Measurements from ENCODE around the gene P2RY6. TPM values are rescaled to one million over a fixed set of nuclear protein-coding genes. Genes with fewer than 3 reads are reported as not detected.
"Not testable (repeated sequence)": the region's sequence is repeated elsewhere in the genome, so short reads cannot be mapped to it uniquely, and the experiment has no call there.

Gene P2RY6
- total and polyA plus RNA-seq, 8 donors: 0.24 to 4.1 (median 0.98) TPM; not detected in 1

- TF ChIP-seq CTCF (IDR thresholded peaks at IDR 0.05): no peak
- ATAC-seq (no peak), DNase-seq (peak in 1 of 6 donors; percentile 29), FAIRE-seq (no peak)
- intact Hi-C loops (cut with DNase I): no loop called here
- H3K4me1 ChIP-seq: peaks cover 0 to 3% (median 0%) of the 10 kb centered on the region in 3 donors
- H3K36me3 ChIP-seq: no peaks in the 10 kb centered on the region
- peaks cover 0 to 14% (median 2%) of the 10 kb centered on the region in 4 donors for H3K27me3 ChIP-seq
- WGBS, 2 donors: 87 to 96% methylated on average over 8 of the region's 8 CpGs
- H3K9me3 ChIP-seq: no peaks in the 10 kb centered on the region
- H3K27ac ChIP-seq: no peak overlapping the region
- H3K4me3 ChIP-seq: no peak overlapping the region
Observed at GRCh38 chr11:73268671-73269271, 3.4 kb upstream of the P2RY6 start.

GRCh38 chr11:73269459-73270015 is 2.6 kb upstream of the P2RY6 start:
- no peak for TF ChIP-seq CTCF (IDR thresholded peaks at IDR 0.05)

GRCh38 chr11:73270016-73270854 is 1.9 kb upstream of the P2RY6 start:
- 91 to 93% methylated on average over 7 of the region's 7 CpGs for WGBS, 2 donors
- H3K36me3 ChIP-seq: no peaks in the 10 kb centered on the region
- no peaks in the 10 kb centered on the region for H3K4me1 ChIP-seq
- no peak for FAIRE-seq
- DNase-seq: no peak
- no peak overlapping the region for H3K4me3 ChIP-seq
- no peaks in the 10 kb centered on the region for H3K9me3 ChIP-seq
- H3K27me3 ChIP-seq: no peaks in the 10 kb centered on the region
- no peak overlapping the region for H3K27ac ChIP-seq
- peak in 1 of 4 donors; percentile 12 for ATAC-seq
- intact Hi-C loops (cut with DNase I): no loop called here
- TF ChIP-seq CTCF (IDR thresholded peaks at IDR 0.05): no peak

More at GRCh38 chr11:73269459-73270015, 2.6 kb upstream of the P2RY6 start:
- ATAC-seq (no peak), DNase-seq (peak in 1 of 6 donors; percentile 31), FAIRE-seq (no peak)
- Histone ChIP-seq H3K27ac (no peak overlapping the region), H3K9me3 (no peaks in the 10 kb centered on the region), H3K27me3 (peaks cover 0 to 6% (median 2%) of the 10 kb centered on the region in 4 donors), H3K36me3 (no peaks in the 10 kb centered on the region), H3K4me1 (peaks cover 0 to 2% (median 0%) of the 10 kb centered on the region in 3 donors), H3K4me3 (no peak overlapping the region)
- WGBS, 2 donors: 61 to 67% methylated on average over 7 of the region's 7 CpGs
- intact Hi-C loops (cut with DNase I): no loop called here

- 75 to 77% methylated on average over 18 of the region's 18 CpGs for WGBS, 2 donors
- intact Hi-C loops (cut with DNase I): no loop called here
Observed at GRCh38 chr11:73270855-73271477, 1.2 kb upstream of the P2RY6 start.

GRCh38 chr11:73271478-73271865 is 666 bp upstream of the P2RY6 start:
- H3K4me3 ChIP-seq; H3K27me3 ChIP-seq; H3K4me1 ChIP-seq; H3K9me3 ChIP-seq; intact Hi-C loops (cut with DNase I); FAIRE-seq; DNase-seq; H3K27ac ChIP-seq; H3K36me3 ChIP-seq; ATAC-seq: not testable (repeated sequence)
- WGBS, 2 donors: 85 to 87% methylated on average over 10 of the region's 10 CpGs

More at GRCh38 chr11:73270855-73271477, 1.2 kb upstream of the P2RY6 start:
- Histone ChIP-seq H3K27me3 (no peaks in the 10 kb centered on the region), H3K9me3 (no peaks in the 10 kb centered on the region), H3K4me1 (no peaks in the 10 kb centered on the region), H3K4me3 (no peak overlapping the region), H3K36me3 (no peaks in the 10 kb centered on the region), H3K27ac (no peak overlapping the region)
- ATAC-seq (no peak), FAIRE-seq (no peak), DNase-seq (no peak)
- no peak for TF ChIP-seq CTCF (IDR thresholded peaks at IDR 0.05)

Data from pancreas (tissue), 10 donors.